Right lobe of liver (tissue), 4 donors: ENCODE data around the gene TLDC2.

Experiments used
- POLR2A ChIP-seq: fragments of 450-650 bp; IDR thresholded peaks from one replicate; pipeline ENCODE4 v1.6.1; 2017; ENCODE audit warnings: antibody characterized with exemption, mild to moderate bottlenecking
- TF ChIP-seq, protein P1 (sequence below), 4 donors: fragments of 200-600 bp in 3 of 4; fragments of 450-650 bp in 1 of 4; IDR thresholded peaks; one replicate each; pipeline versions ENCODE4 v1.5.1 to v1.8.0; 2016 to 2022; ENCODE audit warnings: antibody characterized with exemption in 4 of 4, mild to moderate bottlenecking in 2 of 4
- donor health status: DM: no; HTN: no; CAD: no.
- donor health status: DM: no; HTN: no; CAD: no.
- donor health status: DM: no; HTN: yes; CAD: no.

DNA sequence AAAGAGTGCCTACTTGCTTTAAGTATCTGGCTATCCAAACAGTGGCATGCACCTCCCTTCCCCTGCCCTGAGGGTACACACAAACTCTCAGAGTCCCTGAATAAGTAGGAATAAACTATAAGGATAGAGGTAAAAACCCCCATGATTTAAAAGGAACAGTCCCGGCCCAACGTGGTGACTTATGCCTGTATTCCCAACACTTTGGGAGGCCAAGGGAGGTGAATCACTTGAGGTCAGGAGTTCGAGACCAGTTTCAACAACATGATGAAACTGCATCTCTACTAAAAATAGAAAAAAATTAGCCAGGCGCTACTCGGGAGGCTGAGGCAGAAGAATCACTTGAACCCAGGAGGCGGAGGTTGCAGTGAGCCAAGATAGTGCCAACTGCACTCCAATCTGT is 53.4 kb downstream of the TLDC2 start:
- TF ChIP-seq, protein P1, sequence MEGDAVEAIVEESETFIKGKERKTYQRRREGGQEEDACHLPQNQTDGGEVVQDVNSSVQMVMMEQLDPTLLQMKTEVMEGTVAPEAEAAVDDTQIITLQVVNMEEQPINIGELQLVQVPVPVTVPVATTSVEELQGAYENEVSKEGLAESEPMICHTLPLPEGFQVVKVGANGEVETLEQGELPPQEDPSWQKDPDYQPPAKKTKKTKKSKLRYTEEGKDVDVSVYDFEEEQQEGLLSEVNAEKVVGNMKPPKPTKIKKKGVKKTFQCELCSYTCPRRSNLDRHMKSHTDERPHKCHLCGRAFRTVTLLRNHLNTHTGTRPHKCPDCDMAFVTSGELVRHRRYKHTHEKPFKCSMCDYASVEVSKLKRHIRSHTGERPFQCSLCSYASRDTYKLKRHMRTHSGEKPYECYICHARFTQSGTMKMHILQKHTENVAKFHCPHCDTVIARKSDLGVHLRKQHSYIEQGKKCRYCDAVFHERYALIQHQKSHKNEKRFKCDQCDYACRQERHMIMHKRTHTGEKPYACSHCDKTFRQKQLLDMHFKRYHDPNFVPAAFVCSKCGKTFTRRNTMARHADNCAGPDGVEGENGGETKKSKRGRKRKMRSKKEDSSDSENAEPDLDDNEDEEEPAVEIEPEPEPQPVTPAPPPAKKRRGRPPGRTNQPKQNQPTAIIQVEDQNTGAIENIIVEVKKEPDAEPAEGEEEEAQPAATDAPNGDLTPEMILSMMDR (IDR thresholded peaks at IDR 0.05): no peak
- no peak for TF ChIP-seq POLR2A
